ENCODE data around the gene ARHGAP21. TPM values are rescaled to one million over a fixed set of nuclear protein-coding genes. Genes with fewer than 3 reads are reported as not detected.
"Not testable (repeated sequence)": the region's sequence is repeated elsewhere in the genome, so short reads cannot be mapped to it uniquely, and the experiment has no call there.

Gene ARHGAP21
- total and polyA plus RNA-seq, 7 donors: 25.2 to 87.8 (median 53.2) TPM

DNA sequence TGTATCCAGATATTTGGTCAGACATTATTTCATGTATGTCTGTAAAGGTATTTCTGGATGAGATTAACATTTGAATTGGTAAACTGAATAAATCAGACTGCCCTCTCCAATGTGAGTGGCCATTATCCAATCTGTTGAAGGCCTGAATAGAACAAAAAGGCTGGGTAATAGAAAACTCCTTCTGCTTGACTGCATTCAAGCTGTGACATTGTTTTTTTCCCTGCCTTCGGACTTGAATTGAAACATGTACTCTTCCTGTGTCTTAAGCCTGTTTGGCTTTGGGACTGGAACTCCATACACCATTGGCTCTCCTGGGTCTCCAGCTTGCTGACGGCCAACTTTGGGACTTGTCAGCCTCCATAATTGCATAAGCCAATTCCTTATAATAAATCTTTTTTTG lies 36.0 kb upstream of the ARHGAP21 start:
- no peaks in the 10 kb centered on the region for H3K36me3 ChIP-seq
- 91 to 94% methylated on average over 2 of the region's 2 CpGs for WGBS, 2 donors
- TF ChIP-seq POLR2AphosphoS5 (IDR thresholded peaks at IDR 0.05) (no peak), POLR2A (IDR thresholded peaks at IDR 0.05) (no peak), CTCF (IDR thresholded peaks at IDR 0.05) (no peak), EP300 (IDR thresholded peaks at IDR 0.05) (no peak)
- H3K9me3 ChIP-seq: no peaks in the 10 kb centered on the region
- H3K27ac ChIP-seq: no peak overlapping the region
- intact Hi-C loops (cut with DNase I): no loop called here
- peaks cover 0 to 18% (median 9%) of the 10 kb centered on the region in 4 donors for H3K4me1 ChIP-seq
- DNase-seq: no peak
- H3K27me3 ChIP-seq: no peaks in the 10 kb centered on the region
- H3K4me3 ChIP-seq: no peak overlapping the region

DNA sequence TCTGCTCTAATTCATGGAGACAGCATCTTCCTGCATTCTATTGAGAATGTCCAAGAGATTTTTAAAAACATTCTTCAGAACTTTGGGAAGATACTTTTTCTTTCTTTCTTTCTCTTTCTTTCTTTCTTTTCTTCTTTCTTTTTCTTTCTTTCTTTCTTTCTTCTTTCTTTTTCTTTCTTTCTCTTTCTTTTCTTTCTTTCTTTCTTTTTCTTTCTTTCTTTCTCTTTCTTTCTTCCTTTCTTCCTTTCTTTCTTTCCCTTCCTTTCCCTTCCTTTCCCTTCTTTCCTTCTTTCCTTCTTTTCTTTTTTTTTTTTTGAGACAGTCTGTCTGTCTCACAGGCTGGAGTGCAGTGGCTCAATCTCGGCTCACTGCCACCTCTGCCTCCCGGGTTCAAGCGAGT lies 34.6 kb upstream of the ARHGAP21 start:
- H3K9me3 ChIP-seq; intact Hi-C loops (cut with DNase I); DNase-seq; H3K36me3 ChIP-seq; H3K27ac ChIP-seq; H3K27me3 ChIP-seq; H3K4me3 ChIP-seq: not testable (repeated sequence)
- peaks cover 0 to 13% (median 8%) of the 10 kb centered on the region in 4 donors for H3K4me1 ChIP-seq
- WGBS, 2 donors: 96 to 97% methylated on average over 3 of the region's 3 CpGs

DNA sequence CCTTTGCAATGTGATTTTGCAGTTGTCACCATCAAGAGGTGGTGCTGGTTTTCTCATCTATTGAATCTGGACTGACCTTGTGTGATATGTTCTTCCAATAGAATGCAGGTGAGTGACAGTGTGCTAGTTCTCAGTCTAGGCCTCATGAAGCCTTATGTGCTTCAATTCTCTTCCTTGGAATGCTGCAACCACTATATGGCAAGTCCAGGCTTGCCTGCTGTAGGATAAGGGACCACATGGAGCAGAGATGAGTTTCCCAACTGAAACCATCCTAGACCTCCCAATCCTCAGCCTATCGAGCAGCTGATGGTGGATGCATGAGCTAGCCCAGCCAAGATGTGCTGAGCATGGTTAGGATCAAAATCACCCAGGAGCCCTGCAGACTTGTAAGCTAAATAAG lies 32.6 kb upstream of the ARHGAP21 start:
- WGBS, 2 donors: 89% methylated on average over 1 of the region's 1 CpG
- H3K4me1 ChIP-seq: no peaks in the 10 kb centered on the region
- H3K36me3 ChIP-seq: no peaks in the 10 kb centered on the region
- H3K4me3 ChIP-seq: no peak overlapping the region
- H3K9me3 ChIP-seq: no peaks in the 10 kb centered on the region
- no peak overlapping the region for H3K27ac ChIP-seq
- TF ChIP-seq EP300 (IDR thresholded peaks at IDR 0.05) (no peak), POLR2A (IDR thresholded peaks at IDR 0.05) (no peak), POLR2AphosphoS5 (IDR thresholded peaks at IDR 0.05) (no peak), CTCF (IDR thresholded peaks at IDR 0.05) (no peak)
- intact Hi-C loops (cut with DNase I): no loop called here
- DNase-seq: no peak
- H3K27me3 ChIP-seq: no peaks in the 10 kb centered on the region

- no peak overlapping the region for H3K27ac ChIP-seq
- no peaks in the 10 kb centered on the region for H3K4me1 ChIP-seq
- H3K27me3 ChIP-seq: no peaks in the 10 kb centered on the region
- H3K9me3 ChIP-seq: no peaks in the 10 kb centered on the region
- intact Hi-C loops (cut with DNase I): no loop called here
- H3K36me3 ChIP-seq: no peaks in the 10 kb centered on the region
- DNase-seq: no peak
- TF ChIP-seq POLR2A (IDR thresholded peaks at IDR 0.05) (no peak), POLR2AphosphoS5 (IDR thresholded peaks at IDR 0.05) (no peak), CTCF (IDR thresholded peaks at IDR 0.05) (no peak), EP300 (IDR thresholded peaks at IDR 0.05) (no peak)
- 59 to 90% methylated on average over 1 of the region's 1 CpG for WGBS, 2 donors
- H3K4me3 ChIP-seq: no peak overlapping the region
These were observed 28.0 kb upstream of the ARHGAP21 start for GRCh38 chr10:24751716-24752115.

DNA sequence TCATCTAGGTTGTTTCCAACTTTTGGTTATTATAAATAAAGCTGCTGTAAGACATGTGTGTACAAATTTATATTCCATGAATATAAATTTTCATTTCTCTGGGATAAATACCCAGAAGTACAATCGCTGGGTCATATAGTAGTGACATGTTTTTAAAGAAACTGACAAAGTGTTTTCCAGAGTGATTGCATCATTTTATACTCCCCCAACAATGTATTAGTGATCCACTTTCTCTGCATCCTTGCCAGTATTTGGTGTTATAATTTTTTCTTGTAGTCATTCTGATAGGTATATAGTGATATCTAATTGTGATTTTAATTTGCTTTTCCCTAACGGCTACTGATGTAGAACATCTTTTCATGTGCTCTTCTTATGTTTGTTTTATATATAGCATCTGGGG lies 27.0 kb upstream of the ARHGAP21 start:
- intact Hi-C loops (cut with DNase I): no loop called here
- Histone ChIP-seq H3K4me1 (no peaks in the 10 kb centered on the region), H3K9me3 (no peaks in the 10 kb centered on the region), H3K36me3 (no peaks in the 10 kb centered on the region), H3K27me3 (no peaks in the 10 kb centered on the region), H3K27ac (no peak overlapping the region), H3K4me3 (no peak overlapping the region)
- 83 to 93% methylated on average over 2 of the region's 2 CpGs for WGBS, 2 donors
- no peak for DNase-seq
- TF ChIP-seq CTCF (IDR thresholded peaks at IDR 0.05) (no peak), EP300 (IDR thresholded peaks at IDR 0.05) (no peak), POLR2AphosphoS5 (IDR thresholded peaks at IDR 0.05) (no peak)

Measured in sigmoid colon (tissue), 7 donors.